ENCODE data around the gene SLC6A12. TPM values are rescaled to one million over a fixed set of nuclear protein-coding genes. Genes with fewer than 3 reads are reported as not detected.

The SLC6A12 gene
- total and polyA plus RNA-seq, 2 donors (not counting 3 experiments of a cell fraction or from before 2014, with no cell fraction given): not detected

- H3K4me3 ChIP-seq (replicated peaks in 1 of 3; ENCODE audit: insufficient read depth in 1 of 3, low read depth in 1 of 3, low read length in 3 of 3): no peak overlapping the region
- TF ChIP-seq MAX (IDR thresholded peaks at IDR 0.05; ENCODE audit: insufficient read depth, insufficient read length) (no peak), JUN (IDR thresholded peaks at IDR 0.05; ENCODE audit: borderline replicate concordance, insufficient read depth, insufficient read length, low read depth) (no peak), MYC (IDR thresholded peaks at IDR 0.05; ENCODE audit: low read depth, low read length) (no peak), CTCF (IDR thresholded peaks at IDR 0.05; ENCODE audit: extremely low read depth in 1 of 2, insufficient read depth in 1 of 2, low read depth in 1 of 2, low read length in 2 of 2) (no peak), GATA2 (IDR thresholded peaks at IDR 0.05; ENCODE audit: insufficient read depth, insufficient read length, low read depth, low read length) (no peak), EZH2 (IDR thresholded peaks at IDR 0.05; ENCODE audit: borderline replicate concordance, low read depth, low read length, severe bottlenecking) (no peak), POLR2A (IDR thresholded peaks at IDR 0.05; ENCODE audit: low read depth, low read length) (no peak), FOS (IDR thresholded peaks at IDR 0.05; ENCODE audit: borderline replicate concordance, insufficient read depth, low read length) (no peak), POLR2AphosphoS5 (IDR thresholded peaks at IDR 0.05; ENCODE audit: insufficient read depth, low read depth, low read length) (no peak)
- DNase-seq (ENCODE audit: low read depth, low spot score) (no peak), FAIRE-seq (no peak)
- H3K9ac ChIP-seq (replicated peaks; ENCODE audit: extremely low read depth, insufficient read depth, low read length): no peak overlapping the region
- dilution Hi-C loops (cut with MboI; ENCODE audit: extremely low pct_ligation_motif_present, low sequenced_read_pairs): no loop called here
- ChIA-PET POLR2A (no interaction called here), CTCF (interaction anchor here (0.9 to 1.1 kb wide), 2 partner anchors 10 to 41 kb away, joined by 4 read pairs; no protein-coding TSS in a partner anchor)
- no peak overlapping the region for H3K27ac ChIP-seq (ENCODE audit: insufficient read depth, low read depth, low read length)
- no peaks in the 10 kb centered on the region for H4K20me1 ChIP-seq (replicated peaks; ENCODE audit: control insufficient read depth, extremely low read depth, insufficient read depth, low read length)
- H3K27me3 ChIP-seq (ENCODE audit: control insufficient read depth in 2 of 2, insufficient read depth in 2 of 2, low read length in 2 of 2): no peaks in the 10 kb centered on the region
- no peaks in the 10 kb centered on the region for H3K4me1 ChIP-seq (ENCODE audit: control insufficient read depth, extremely low read depth, insufficient read depth, low read length)
- BruUV-seq (replicated peaks): no TSS peak
- no peaks in the 10 kb centered on the region for H3K79me2 ChIP-seq (ENCODE audit: control insufficient read depth, insufficient read depth, low read length)
- H2AFZ ChIP-seq (ENCODE audit: low read depth, low read length): no peak overlapping the region
- no peaks in the 10 kb centered on the region for H3K36me3 ChIP-seq (ENCODE audit: control insufficient read depth in 2 of 2, extremely low read depth in 1 of 2, insufficient read depth in 2 of 2, low read length in 2 of 2)
- no peaks in the 10 kb centered on the region for H3K9me1 ChIP-seq (replicated peaks; ENCODE audit: control insufficient read depth, extremely low read depth, insufficient read depth, low read length)
- H3K4me2 ChIP-seq (ENCODE audit: insufficient read depth, low read length): no peak overlapping the region
- no peaks in the 10 kb centered on the region for H3K9me3 ChIP-seq (replicated peaks; ENCODE audit: control insufficient read depth, insufficient read depth, low read length)
- intact Hi-C loops (cut with micrococcal nuclease): no loop called here
These were observed 1.0 kb downstream of the SLC6A12 start for GRCh38 chr12:212715-213526.

Measured in endothelial cell of umbilical vein (primary cell).